ENCODE results near the gene TCIRG1. TPM values are rescaled to one million over a fixed set of nuclear protein-coding genes. Genes with fewer than 3 reads are reported as not detected.

TCIRG1 gene, protein sequence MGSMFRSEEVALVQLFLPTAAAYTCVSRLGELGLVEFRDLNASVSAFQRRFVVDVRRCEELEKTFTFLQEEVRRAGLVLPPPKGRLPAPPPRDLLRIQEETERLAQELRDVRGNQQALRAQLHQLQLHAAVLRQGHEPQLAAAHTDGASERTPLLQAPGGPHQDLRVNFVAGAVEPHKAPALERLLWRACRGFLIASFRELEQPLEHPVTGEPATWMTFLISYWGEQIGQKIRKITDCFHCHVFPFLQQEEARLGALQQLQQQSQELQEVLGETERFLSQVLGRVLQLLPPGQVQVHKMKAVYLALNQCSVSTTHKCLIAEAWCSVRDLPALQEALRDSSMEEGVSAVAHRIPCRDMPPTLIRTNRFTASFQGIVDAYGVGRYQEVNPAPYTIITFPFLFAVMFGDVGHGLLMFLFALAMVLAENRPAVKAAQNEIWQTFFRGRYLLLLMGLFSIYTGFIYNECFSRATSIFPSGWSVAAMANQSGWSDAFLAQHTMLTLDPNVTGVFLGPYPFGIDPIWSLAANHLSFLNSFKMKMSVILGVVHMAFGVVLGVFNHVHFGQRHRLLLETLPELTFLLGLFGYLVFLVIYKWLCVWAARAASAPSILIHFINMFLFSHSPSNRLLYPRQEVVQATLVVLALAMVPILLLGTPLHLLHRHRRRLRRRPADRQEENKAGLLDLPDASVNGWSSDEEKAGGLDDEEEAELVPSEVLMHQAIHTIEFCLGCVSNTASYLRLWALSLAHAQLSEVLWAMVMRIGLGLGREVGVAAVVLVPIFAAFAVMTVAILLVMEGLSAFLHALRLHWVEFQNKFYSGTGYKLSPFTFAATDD
- 109 and 131 TPM in 2 replicates for total RNA-seq

GRCh38 chr11:68038718-68039525 is at the start of gene TCIRG1:
TSS of gene TCIRG1 (plus strand) at chr11:68039025. CDS start at chr11:68041272, 2,247 bp downstream.

GRCh38 chr11:68003846-68004550 is 34.8 kb upstream of the TCIRG1 start, which contains the start of gene UNC93B1:
TSS of gene UNC93B1 (minus strand) at chr11:68004097. CDS start at chr11:68004043, 54 bp downstream.

DNA sequence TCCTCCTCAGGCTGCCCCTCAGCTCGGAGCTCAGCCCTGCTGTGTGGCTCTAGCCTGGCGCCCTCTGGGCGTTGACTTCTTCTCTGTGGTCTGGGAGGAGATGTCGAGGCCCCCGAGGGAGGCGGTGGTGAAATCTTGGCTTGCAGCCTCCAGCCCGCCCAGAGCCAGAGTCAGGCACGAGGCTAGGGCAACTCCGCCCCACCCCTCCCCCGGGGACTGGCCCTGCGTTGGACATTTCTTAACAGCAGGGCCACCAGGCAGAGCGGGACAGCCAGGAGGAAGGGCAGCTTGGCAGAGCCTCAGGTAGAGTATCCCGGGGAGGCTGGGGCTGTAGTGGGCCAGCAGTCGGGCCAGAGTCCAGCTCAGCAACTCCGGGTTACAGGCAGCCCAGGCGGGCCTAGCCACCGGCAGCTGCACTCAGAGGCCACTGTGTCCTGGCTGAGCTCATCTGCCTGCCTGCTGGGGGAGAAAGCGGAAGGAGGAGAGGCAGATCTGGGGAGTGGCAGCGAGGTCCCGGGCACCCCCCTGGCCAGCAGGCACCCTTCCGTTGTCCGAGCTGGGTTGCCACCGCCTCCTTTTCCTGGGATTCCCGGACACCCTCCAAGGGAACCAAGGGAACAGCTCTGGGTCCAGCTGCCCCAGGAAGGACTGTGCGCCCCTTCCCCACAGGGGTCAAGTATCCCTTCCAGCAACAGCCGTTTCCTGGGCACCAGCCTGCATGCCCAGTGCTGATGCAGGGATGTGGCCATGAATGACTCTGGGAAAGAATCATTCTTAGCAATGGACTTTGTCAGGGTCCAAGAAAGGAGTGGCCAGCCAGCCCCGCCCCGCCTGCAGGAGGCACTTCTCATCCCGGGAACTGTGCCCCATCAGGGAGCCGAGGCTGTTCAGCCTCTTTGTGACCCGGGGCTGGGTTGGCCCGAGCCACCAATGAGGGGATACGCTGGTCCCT is 28.5 kb upstream of the TCIRG1 start, which contains the start of gene ALDH3B1:
ALDH3B1 (plus strand) TSS at position 238 of the 952 bp plus-strand sequence. CDS start 4,971 bp downstream, outside the sequence.

DNA sequence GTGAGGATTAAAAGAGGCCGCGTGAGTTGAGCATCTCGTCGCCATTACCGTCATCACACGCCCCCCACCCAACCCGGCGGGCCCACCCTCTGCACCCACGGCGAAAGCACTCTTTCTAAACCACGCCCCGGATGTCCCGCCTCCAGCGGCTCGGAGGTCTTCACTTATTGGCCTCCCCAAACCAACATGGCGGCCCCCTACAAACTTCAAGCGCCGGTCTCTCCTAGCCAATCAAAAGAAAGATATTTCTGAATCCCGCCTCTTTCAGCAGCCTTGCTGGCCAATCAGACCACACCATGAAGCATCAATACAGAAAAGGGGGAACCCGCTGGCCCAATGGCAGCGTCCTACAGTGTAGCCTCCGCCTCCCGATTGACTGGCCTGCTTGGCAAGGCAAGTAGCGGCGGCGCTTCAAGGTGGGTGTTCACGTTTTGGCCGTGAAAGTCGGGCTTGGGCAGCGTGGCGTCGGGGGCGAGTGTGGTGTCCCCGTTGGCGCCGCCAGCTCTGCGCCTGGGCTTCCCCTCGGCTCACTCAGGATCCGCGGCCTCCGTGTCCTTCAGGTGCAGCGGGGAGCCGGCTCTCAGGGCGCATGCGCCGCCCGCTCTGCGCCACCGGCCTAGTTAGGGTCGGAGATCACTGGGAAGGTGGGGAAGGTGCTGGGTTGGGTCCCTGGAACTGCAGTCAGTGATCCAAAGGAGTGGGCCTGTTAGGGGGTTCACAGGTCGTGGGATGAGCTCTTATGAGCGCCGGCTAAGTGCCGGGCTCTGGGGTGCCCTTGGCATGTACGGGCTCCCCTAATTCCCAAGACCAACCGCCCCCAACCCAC is 8.3 kb upstream of the TCIRG1 start, which contains the start of gene NDUFS8:
NDUFS8 (plus strand) TSS at position 364 of the 826 bp plus-strand sequence. CDS start 1,471 bp downstream, outside the sequence.

Small RNA genes lying within 50 kb of the gene (small RNA-seq; reads per million reads assigned to genes)
- gene MIR6753 = not detected

Other genes starting within 250 kb of the TCIRG1 start
- gene UNC93B1, start 34.9 kb upstream of the TCIRG1 start, total RNA-seq = 40.9 and 44.1 TPM in 2 replicates
- gene ALDH3B1, start 28.7 kb upstream of the TCIRG1 start, total RNA-seq = 56.6 and 70.8 TPM in 2 replicates
- 54.4 and 68.1 TPM in 2 replicates for gene NDUFS8, start 8.3 kb upstream of the TCIRG1 start, total RNA-seq
- 10.0 and 14.3 TPM in 2 replicates for gene CHKA, start 82.4 kb downstream of the TCIRG1 start, total RNA-seq
- 24.2 and 27.6 TPM in 2 replicates for gene KMT5B, start 174.3 kb downstream of the TCIRG1 start, total RNA-seq
- gene C11orf24, start 232.9 kb downstream of the TCIRG1 start, total RNA-seq = 48.8 and 53.7 TPM in 2 replicates

Data from hair follicle dermal papilla cell (primary cell).